NCI-H226 (cell line): Measurements from ENCODE around the gene CCDC66.

Experiments used
- DNase-seq: peaks from one replicate; pipeline ENCODE4 v3.0.0-alpha.2; 2015

CCDC66 gene

GRCh38 chr3:56622381-56622780 lies 65.4 kb downstream of the CCDC66 start:
- DNase-seq: no peak

- DNase-seq: no peak
These were observed 67.8 kb downstream of the CCDC66 start for GRCh38 chr3:56624725-56625124.

DNA sequence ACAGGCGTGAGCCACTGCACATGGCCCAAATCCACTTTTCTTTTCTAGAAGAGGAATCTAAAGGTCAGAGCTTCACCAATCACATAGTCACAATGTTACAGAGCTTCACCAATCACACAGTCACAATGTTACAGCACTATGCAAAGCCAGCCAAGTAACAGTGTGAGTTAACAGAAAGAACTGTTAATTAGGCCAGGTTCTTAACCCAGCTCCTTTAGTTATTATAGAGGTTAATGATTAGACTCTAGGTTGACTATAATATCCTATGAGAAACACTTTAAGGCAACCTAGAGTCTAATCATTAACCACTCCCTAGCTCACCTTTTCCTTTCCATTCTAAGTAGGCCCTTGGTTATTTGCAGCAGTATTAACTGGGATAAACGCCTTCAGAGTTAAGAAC lies 72.1 kb downstream of the CCDC66 start:
- no peak for DNase-seq

GRCh38 chr3:56629451-56629850 lies 72.5 kb downstream of the CCDC66 start:
- DNase-seq: no peak

DNA sequence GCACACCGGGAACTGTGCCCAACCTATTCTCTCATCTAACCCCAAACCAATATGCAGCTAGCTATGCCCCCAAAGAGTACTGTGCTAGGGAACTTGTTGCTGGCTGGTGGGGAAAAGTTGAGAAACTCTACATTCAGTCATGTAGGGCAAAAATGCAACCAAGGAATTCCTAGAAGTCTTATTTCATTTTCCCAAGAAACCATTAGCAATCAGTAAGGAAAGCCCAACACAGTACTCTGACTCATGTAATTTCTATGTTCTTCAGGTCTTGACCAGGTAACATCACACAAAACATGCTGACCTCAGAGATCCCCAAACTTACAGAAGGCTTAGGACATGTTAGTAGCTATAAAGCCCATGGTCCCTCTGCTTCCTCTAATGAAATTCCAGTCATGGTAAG lies 74.0 kb downstream of the CCDC66 start:
- DNase-seq: no peak

GRCh38 chr3:56633181-56633580 lies 76.2 kb downstream of the CCDC66 start:
- DNase-seq: no peak

DNA sequence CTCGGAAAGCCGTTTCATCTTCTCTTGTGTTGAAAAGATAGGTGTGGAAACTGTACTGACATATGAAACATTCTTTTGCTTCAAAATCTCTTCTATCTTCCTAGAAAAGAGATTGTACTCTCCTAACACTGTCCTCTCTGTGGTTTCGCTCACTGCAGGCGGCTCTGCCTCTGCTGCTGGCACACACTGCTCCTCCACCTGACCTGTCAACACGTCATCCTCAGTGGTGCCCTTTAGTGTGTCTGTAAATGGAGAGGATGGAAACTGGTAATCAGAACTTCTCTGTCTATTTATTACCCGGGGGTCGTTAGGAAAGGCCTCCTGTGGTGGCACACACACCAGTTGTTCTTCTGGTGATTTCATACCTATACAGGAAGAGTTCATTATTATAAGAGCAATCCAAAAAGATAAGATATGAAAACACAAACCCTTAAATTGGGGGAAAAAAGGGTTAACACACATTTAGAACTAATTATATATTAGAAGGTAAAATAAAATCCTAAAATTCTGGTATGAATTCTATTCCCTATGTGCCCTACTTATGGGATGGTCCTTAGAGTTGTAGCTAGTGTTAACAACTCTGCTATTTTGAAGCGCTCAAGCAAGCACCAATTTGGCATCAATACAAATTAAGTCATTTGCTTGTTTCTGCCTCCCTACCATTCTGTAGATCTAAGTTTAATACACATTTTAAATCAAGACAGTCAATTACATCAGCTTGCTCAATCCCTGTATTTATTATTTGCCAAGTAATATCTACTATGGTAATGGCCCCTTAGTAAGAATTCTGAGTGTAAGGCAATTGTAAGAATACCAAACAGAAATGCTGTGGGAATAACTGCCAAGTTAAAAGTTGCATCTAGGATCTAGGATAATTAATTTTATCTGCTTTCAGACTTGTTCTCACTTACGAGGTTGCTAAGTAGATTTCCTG lies 76.9 kb downstream of the CCDC66 start:
- DNase-seq: no peak

- no peak for DNase-seq
These were observed 88.4 kb downstream of the CCDC66 start for GRCh38 chr3:56645407-56645806.

- no peak for DNase-seq
These were observed 97.5 kb downstream of the CCDC66 start for GRCh38 chr3:56654460-56654859.

DNA sequence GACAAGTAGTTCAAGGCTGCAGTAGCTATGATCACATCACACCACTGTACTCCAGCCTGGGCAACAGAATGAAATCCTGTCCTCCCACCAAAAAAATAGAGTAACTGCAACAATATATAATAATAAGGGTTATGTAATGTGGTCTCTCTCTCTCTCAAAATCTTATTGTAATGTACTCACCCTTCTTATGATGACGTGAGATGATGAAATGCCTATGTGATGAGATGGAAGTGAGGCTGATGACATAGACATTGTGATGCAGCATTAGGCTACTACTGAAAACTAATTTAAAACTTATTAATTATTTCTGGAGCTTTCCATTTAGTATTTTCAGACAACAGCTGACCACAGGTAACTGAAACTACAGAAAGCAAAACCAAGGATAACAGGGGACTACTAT lies 98.7 kb downstream of the CCDC66 start:
- no peak for DNase-seq

GRCh38 chr3:56664823-56665222 lies 107.8 kb downstream of the CCDC66 start:
- DNase-seq: no peak

DNA sequence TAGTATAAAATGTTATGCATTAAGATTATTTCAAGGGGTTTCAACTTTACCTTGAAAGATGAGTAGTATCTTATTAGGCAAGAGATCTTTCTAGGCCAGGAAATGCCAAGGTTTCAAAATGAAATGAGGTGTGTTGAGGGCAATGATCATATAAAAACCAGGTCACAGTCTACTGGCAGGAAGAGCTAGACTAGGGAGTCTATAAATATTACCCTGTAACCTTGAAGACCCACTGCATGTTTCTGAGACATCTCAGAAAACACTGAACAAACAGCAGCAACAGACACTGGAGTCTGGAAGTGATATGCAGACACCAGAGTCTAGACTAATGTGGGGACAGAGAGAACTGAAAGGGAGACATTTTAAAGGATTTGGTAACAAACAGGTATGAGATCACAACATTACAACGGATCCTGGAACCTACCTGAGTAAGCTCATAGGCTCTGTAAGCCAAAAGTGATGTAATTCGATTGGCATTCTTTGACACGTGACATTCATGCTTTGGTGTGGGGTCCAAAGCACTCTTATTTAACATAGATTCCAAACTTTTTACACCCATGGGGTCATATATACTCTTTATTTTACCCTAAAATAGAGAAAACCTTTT lies 111.1 kb downstream of the CCDC66 start:
- DNase-seq: peak; percentile 20
